Endodermal cell (in vitro differentiated cells): ENCODE measurements around the gene HMBS. TPM values are rescaled to one million over a fixed set of nuclear protein-coding genes. Genes with fewer than 3 reads are reported as not detected.

Experiments used
- DNase-seq: peaks from one replicate; pipeline ENCODE4 v3.0.0-alpha.2; 2017
- H3K27ac ChIP-seq: 2 replicates; pipeline ENCODE4 v1.5.1; 2013; ENCODE audit warnings: mild to moderate bottlenecking, low read depth, low read length, moderate library complexity
- H3K27me3 ChIP-seq: 2 replicates; pipeline ENCODE4 v1.6.1; 2013; ENCODE audit warnings: mild to moderate bottlenecking, low read length, moderate library complexity; ENCODE audit not compliant: insufficient read depth, control insufficient read depth, poor library complexity, severe bottlenecking
- H3K36me3 ChIP-seq: 2 replicates; pipeline ENCODE4 v1.7.0; 2013; ENCODE audit warnings: mild to moderate bottlenecking, low read length, moderate library complexity; ENCODE audit not compliant: control insufficient read depth, insufficient read depth
- H3K4me1 ChIP-seq: one replicate; pipeline ENCODE4 v1.7.0; 2013; ENCODE audit warnings: low read length; ENCODE audit not compliant: control insufficient read depth, insufficient read depth
- H3K4me3 ChIP-seq: 2 replicates; pipeline ENCODE4 v1.5.1; 2013; ENCODE audit warnings: mild to moderate bottlenecking, low read length, moderate library complexity
- H3K9ac ChIP-seq: 2 replicates; pipeline ENCODE4 v1.6.1; 2013; ENCODE audit warnings: mild to moderate bottlenecking, low read length, moderate library complexity; ENCODE audit not compliant: poor library complexity, severe bottlenecking; ENCODE audit errors: extremely low read depth
- H3K9me3 ChIP-seq: 2 replicates; pipeline ENCODE4 v1.6.1; 2013; ENCODE audit warnings: mild to moderate bottlenecking, low read length, moderate library complexity; ENCODE audit not compliant: control insufficient read depth
- H3K27ac Mint-ChIP-seq: 2 replicates; pipeline ENCODE4 v1.8.0; 2020; ENCODE audit warnings: mixed read lengths
- H3K27me3 Mint-ChIP-seq: 2 replicates; pipeline ENCODE4 v1.8.0; 2021; ENCODE audit warnings: mild to moderate bottlenecking, mixed read lengths; ENCODE audit not compliant: insufficient read depth
- H3K36me3 Mint-ChIP-seq: 2 replicates; pipeline ENCODE4 v1.8.0; 2020; ENCODE audit warnings: low read depth, mixed read lengths
- H3K4me1 Mint-ChIP-seq: 2 replicates; pipeline ENCODE4 v1.8.0; 2020; ENCODE audit warnings: mixed read lengths
- H3K4me3 Mint-ChIP-seq: 2 replicates; pipeline ENCODE4 v1.8.0; 2020; ENCODE audit warnings: mild to moderate bottlenecking, moderate library complexity, mixed read lengths
- H3K9me3 Mint-ChIP-seq: 2 replicates; pipeline ENCODE4 v1.8.0; 2020; ENCODE audit warnings: mild to moderate bottlenecking, mixed read lengths
- CTCF ChIP-seq: fragments of 200-600 bp; sonication (generic); conservative IDR thresholded peaks from 2 replicates; pipeline ENCODE4 v1.5.0; 2021; ENCODE audit warnings: antibody characterized with exemption, mild to moderate bottlenecking
- WGBS, 2 experiments: methylation state at CpG; one replicate each; pipeline versions ENCODE4 v1.1.5 to v1.1.7; 2013; ENCODE audit warnings: missing lambda C conversion rate in 2 of 2, mixed read lengths in 1 of 2; ENCODE audit not compliant: insufficient coverage in 1 of 2, insufficient read length in 1 of 2; 5-methylcytosine and 5-hydroxymethylcytosine counted together
- total RNA-seq, 2 donors: library from RNA; stranded (reverse); fragmentation: NEBNext Ultra II Directional in 1 of 2; extraction: Animal tissue kit (Norgen Biotek cat#: 25700) in 1 of 2; gene quantifications; 2 replicates in 1 of 2; 3 replicates in 1 of 2; pipeline ENCODE4 v1.2.1, GENCODE V29; 2021

The HMBS gene
- total RNA-seq, 2 donors from 2014 or later, result 45.9 to 54.8 TPM

GRCh38 chr11:119091966-119092879 is 7.5 kb downstream of the HMBS start:
- no peaks in the 10 kb centered on the region for H3K27me3 ChIP-seq
- no peak for TF ChIP-seq CTCF
- H3K27ac Mint-ChIP-seq, result no peak overlapping the region
- peak overlapping the region; percentile 93 for H3K4me3 Mint-ChIP-seq
- peak overlapping the region; percentile 97 for H3K4me3 ChIP-seq
- no peaks in the 10 kb centered on the region for H3K9me3 Mint-ChIP-seq
- no peaks in the 10 kb centered on the region for H3K9me3 ChIP-seq
- no peak overlapping the region for H3K27ac ChIP-seq
- WGBS, 2 experiments, result 91% methylated on average over 12 to 13 of the region's 13 CpGs
- no peak overlapping the region for H3K9ac ChIP-seq
- H3K36me3 Mint-ChIP-seq, result peaks cover 28% of the 10 kb centered on the region
- DNase-seq, result no peak
- no peaks in the 10 kb centered on the region for H3K27me3 Mint-ChIP-seq
- H3K4me1 Mint-ChIP-seq, result peaks cover 18% of the 10 kb centered on the region
- H3K36me3 ChIP-seq, result peaks cover 50% of the 10 kb centered on the region
- peaks cover 11% of the 10 kb centered on the region for H3K4me1 ChIP-seq

GRCh38 chr11:119092880-119093842 is 8.5 kb downstream of the HMBS start:
- peak overlapping the region; percentile 42 for H3K27ac ChIP-seq
- 56 to 69% methylated on average over 6 to 12 of the region's 12 CpGs for WGBS, 2 experiments

More at GRCh38 chr11:119092880-119093842, 8.5 kb downstream of the HMBS start:
- Histone ChIP-seq H3K36me3 (peaks cover 59% of the 10 kb centered on the region), H3K4me1 (peaks cover 11% of the 10 kb centered on the region), H3K9me3 (no peaks in the 10 kb centered on the region), H3K27me3 (no peaks in the 10 kb centered on the region), H3K9ac (peak overlapping the region; percentile 93), H3K4me3 (peak overlapping the region; percentile 97)
- H3K4me3 Mint-ChIP-seq, result peak overlapping the region; percentile 93
- H3K27ac Mint-ChIP-seq, result peak overlapping the region; percentile 93
- no peak for DNase-seq
- H3K9me3 Mint-ChIP-seq, result no peaks in the 10 kb centered on the region
- peaks cover 37% of the 10 kb centered on the region for H3K36me3 Mint-ChIP-seq
- peaks cover 18% of the 10 kb centered on the region for H3K4me1 Mint-ChIP-seq
- no peaks in the 10 kb centered on the region for H3K27me3 Mint-ChIP-seq
- TF ChIP-seq CTCF, result no peak
